AG04450 (cell line): ENCODE results near the gene COMP. TPM values are rescaled to one million over a fixed set of nuclear protein-coding genes. Genes with fewer than 3 reads are reported as not detected.

Source experiments
- CTCF ChIA-PET: fragments of 300-600, 350-600 bp; formaldehyde crosslinking; extraction: SDS; loops from one replicate; lab custom pipeline; 2022; ENCODE audit warnings: antibody characterized with exemption, inconsistent platforms; lab: Charles Lee
- POLR2A ChIA-PET: fragments of 350-600 bp; formaldehyde crosslinking; extraction: SDS; loops from one replicate; lab custom pipeline; 2021; ENCODE audit warnings: antibody characterized with exemption, inconsistent platforms; lab: Yijun Ruan, JAX
- DNase-seq: peaks from one replicate; pipeline ENCODE4 v3.0.0-alpha.2; 2011; ENCODE audit warnings: low read depth, low spot score
- H3K27ac ChIP-seq: one replicate; pipeline ENCODE4 v1.5.1; 2012; ENCODE audit warnings: low read depth, low read length, control low read depth
- H3K27me3 ChIP-seq: one replicate; pipeline ENCODE4 v1.6.0; 2012; ENCODE audit warnings: low read length; ENCODE audit not compliant: control insufficient read depth, insufficient read depth
- H3K4me3 ChIP-seq: 2 replicates; pipeline ENCODE4 v1.5.1; 2011; ENCODE audit warnings: mild to moderate bottlenecking, low read depth, low read length, control low read depth
- H3K9me3 ChIP-seq: 2 replicates; pipeline ENCODE4 v1.5.1; 2012; ENCODE audit warnings: low read length; ENCODE audit not compliant: control insufficient read depth, insufficient read depth
- CTCF ChIP-seq: IDR thresholded peaks from 2 replicates; pipeline ENCODE4 v1.5.1; 2011; ENCODE audit warnings: low read depth, low read length, control low read depth, inconsistent platforms
- polyA plus RNA-seq: library from polyadenylated mRNA; depleted of rRNA; stranded (reverse); fragments of >200 nt; gene quantifications from 2 replicates; pipeline ENCODE4 v1.2.3, GENCODE V29; 2011

The COMP gene
- polyA plus RNA-seq, 1 experiment, result 0.09 TPM

GRCh38 chr19:18759304-18759994 is 31.7 kb downstream of the COMP start:
- CTCF ChIA-PET, result no interaction called here
- Histone ChIP-seq H3K27ac (no peak overlapping the region), H3K9me3 (no peaks in the 10 kb centered on the region), H3K27me3 (no peaks in the 10 kb centered on the region), H3K4me3 (no peak overlapping the region)
- no peak for DNase-seq
- TF ChIP-seq CTCF, result no peak
- POLR2A ChIA-PET, result no interaction called here

- no peak for TF ChIP-seq CTCF
- Histone ChIP-seq H3K9me3 (no peaks in the 10 kb centered on the region), H3K27me3 (no peaks in the 10 kb centered on the region), H3K4me3 (no peak overlapping the region), H3K27ac (no peak overlapping the region)
- ChIA-PET POLR2A (no interaction called here), CTCF (no interaction called here)
- no peak for DNase-seq
These were observed 34.2 kb downstream of the COMP start for GRCh38 chr19:18756896-18757295.

- no peaks in the 10 kb centered on the region for H3K9me3 ChIP-seq
- no peak for TF ChIP-seq CTCF
- CTCF ChIA-PET, result no interaction called here
- no peaks in the 10 kb centered on the region for H3K27me3 ChIP-seq
- no peak for DNase-seq
- no peak overlapping the region for H3K27ac ChIP-seq
- no peak overlapping the region for H3K4me3 ChIP-seq
- POLR2A ChIA-PET, result no interaction called here
These were observed 36.6 kb downstream of the COMP start for GRCh38 chr19:18754501-18754900.

- no peak for DNase-seq
- ChIA-PET POLR2A (no interaction called here), CTCF (interaction anchor here (0.9 kb wide), 1 partner anchor 164 kb away, joined by 6 read pairs; no protein-coding TSS in a partner anchor)
- no peak overlapping the region for H3K27ac ChIP-seq
- no peak for TF ChIP-seq CTCF
- no peaks in the 10 kb centered on the region for H3K27me3 ChIP-seq
- no peak overlapping the region for H3K4me3 ChIP-seq
- no peaks in the 10 kb centered on the region for H3K9me3 ChIP-seq
These were observed 39.5 kb downstream of the COMP start for GRCh38 chr19:18751571-18751970.

GRCh38 chr19:18750295-18750970 is 40.7 kb downstream of the COMP start:
- no peaks in the 10 kb centered on the region for H3K27me3 ChIP-seq
- no peak overlapping the region for H3K27ac ChIP-seq
- H3K9me3 ChIP-seq, result no peaks in the 10 kb centered on the region
- POLR2A ChIA-PET, result no interaction called here
- H3K4me3 ChIP-seq, result no peak overlapping the region
- TF ChIP-seq CTCF, result no peak
- DNase-seq, result no peak
- CTCF ChIA-PET, result no interaction called here
